GM18873 (cell line): Measurements from ENCODE around the gene AFAP1L2.

Experiments
- ATAC-seq: cut with Tn5 transposase; IDR thresholded peaks from one replicate; pipeline ENCODE4 v1.9.1; 2021; ENCODE audit warnings: mild to moderate bottlenecking, moderate library complexity, moderate number of reproducible peaks; ENCODE audit not compliant: unreplicated experiment, low FRiP score

Gene AFAP1L2

GRCh38 chr10:114392112-114392835 is 12.0 kb downstream of the AFAP1L2 start:
- no peak for ATAC-seq

- ATAC-seq, result no peak
Measured at GRCh38 chr10:114391599-114391998, 12.7 kb downstream of the AFAP1L2 start.

GRCh38 chr10:114389426-114389825 is 14.9 kb downstream of the AFAP1L2 start:
- ATAC-seq, result no peak

- ATAC-seq, result no peak
Measured at GRCh38 chr10:114388275-114388674, 16.0 kb downstream of the AFAP1L2 start.

- ATAC-seq, result no peak
Measured at GRCh38 chr10:114387784-114388183, 16.5 kb downstream of the AFAP1L2 start.

- ATAC-seq, result no peak
Measured at GRCh38 chr10:114386452-114386851, 17.9 kb downstream of the AFAP1L2 start.

GRCh38 chr10:114385557-114385956 is 18.7 kb downstream of the AFAP1L2 start:
- no peak for ATAC-seq

- no peak for ATAC-seq
Measured at GRCh38 chr10:114384601-114385000, 19.7 kb downstream of the AFAP1L2 start.

- no peak for ATAC-seq
Measured at GRCh38 chr10:114384181-114384580, 20.1 kb downstream of the AFAP1L2 start.

- ATAC-seq, result no peak
Measured at GRCh38 chr10:114380797-114381196, 23.5 kb downstream of the AFAP1L2 start.

GRCh38 chr10:114380060-114380459 is 24.2 kb downstream of the AFAP1L2 start:
- ATAC-seq, result no peak

GRCh38 chr10:114379631-114380041 is 24.7 kb downstream of the AFAP1L2 start:
- no peak for ATAC-seq

GRCh38 chr10:114376523-114376922 is 27.8 kb downstream of the AFAP1L2 start:
- ATAC-seq, result no peak

GRCh38 chr10:114375047-114375446 is 29.3 kb downstream of the AFAP1L2 start:
- ATAC-seq, result no peak

GRCh38 chr10:114374053-114374791 is 30.1 kb downstream of the AFAP1L2 start:
- no peak for ATAC-seq

GRCh38 chr10:114373631-114374030 is 30.7 kb downstream of the AFAP1L2 start:
- no peak for ATAC-seq

GRCh38 chr10:114372995-114373394 is 31.3 kb downstream of the AFAP1L2 start:
- no peak for ATAC-seq

- ATAC-seq, result no peak
Measured at GRCh38 chr10:114372179-114372578, 32.1 kb downstream of the AFAP1L2 start.

GRCh38 chr10:114370966-114371365 is 33.3 kb downstream of the AFAP1L2 start:
- no peak for ATAC-seq

- no peak for ATAC-seq
Measured at GRCh38 chr10:114370199-114370598, 34.1 kb downstream of the AFAP1L2 start.

- ATAC-seq, result no peak
Measured at GRCh38 chr10:114368057-114368391, 36.3 kb downstream of the AFAP1L2 start.
